A375 (cell line): ENCODE measurements around the gene AHR. TPM values are rescaled to one million over a fixed set of nuclear protein-coding genes. Genes with fewer than 3 reads are reported as not detected.

Source experiments
- small RNA-seq: library from RNA; depleted of rRNA; stranded (forward); fragments of <200 nt; gene quantifications from one replicate; pipeline ENCODE3, GENCODE V24; 2014
- total RNA-seq: library from RNA; depleted of rRNA; stranded (reverse); fragments of >200 nt; shearing (Covaris generic); gene quantifications from 2 replicates; pipeline ENCODE4 v1.2.3, GENCODE V29; 2014; rRNA removed

AHR gene
- total RNA-seq, result 92.5 and 96.8 TPM in 2 replicates

DNA sequence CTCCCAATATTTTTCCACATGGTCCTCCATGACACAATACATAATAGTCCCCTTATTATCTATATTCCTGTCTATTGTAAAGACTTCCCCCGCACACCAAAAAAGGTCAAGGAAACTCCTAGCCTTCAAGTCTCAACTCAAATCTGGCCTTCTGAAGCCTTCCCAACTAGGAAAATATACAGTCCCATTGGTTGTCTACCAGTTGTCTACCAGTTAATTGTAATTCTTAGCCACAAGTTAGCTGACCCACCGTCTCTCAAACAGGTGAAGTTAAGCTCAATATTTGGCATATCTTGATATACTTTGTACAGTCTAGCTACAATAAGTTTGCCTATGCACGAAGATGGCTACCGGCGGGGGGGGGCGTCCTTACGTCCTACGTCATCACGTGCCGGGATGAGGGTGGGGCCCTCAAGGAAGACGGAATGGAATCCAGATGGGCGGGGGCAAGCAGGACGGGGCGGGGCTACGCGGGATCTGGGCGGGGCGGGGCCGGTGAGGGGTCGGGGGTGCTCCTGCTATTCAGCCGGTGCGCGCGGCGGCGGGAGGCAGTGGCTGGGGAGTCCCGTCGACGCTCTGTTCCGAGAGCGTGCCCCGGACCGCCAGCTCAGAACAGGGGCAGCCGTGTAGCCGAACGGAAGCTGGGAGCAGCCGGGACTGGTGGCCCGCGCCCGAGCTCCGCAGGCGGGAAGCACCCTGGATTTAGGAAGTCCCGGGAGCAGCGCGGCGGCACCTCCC lies at the start of gene AHR:
Gene AHR (plus strand): TSS at position 551 of the 738 bp plus-strand sequence. CDS start 613 bp downstream, outside the sequence.

Small RNAs within 50 kb of the gene (small RNA-seq; reads per million reads assigned to genes)
- gene RF00092, result not detected
